DOHH2 (cell line): ENCODE data around the gene ALK.

Experiments used
- EZH2phosphoT487 ChIP-seq: fragments of 200-600 bp; sonication (generic); IDR thresholded peaks from 2 replicates; pipeline ENCODE4 v1.6.1; 2017; ENCODE audit warnings: borderline replicate concordance, mild to moderate bottlenecking, antibody characterized with exemption, low read length, moderate library complexity, mixed read lengths
- TF ChIP-seq, protein P1 (sequence below): fragments of 200-600 bp; sonication (generic); IDR thresholded peaks from one replicate; pipeline ENCODE4 v1.5.1; 2014; ENCODE audit warnings: antibody characterized with exemption, mild to moderate bottlenecking, low read depth, low read length; ENCODE audit not compliant: poor library complexity, severe bottlenecking

DNA sequence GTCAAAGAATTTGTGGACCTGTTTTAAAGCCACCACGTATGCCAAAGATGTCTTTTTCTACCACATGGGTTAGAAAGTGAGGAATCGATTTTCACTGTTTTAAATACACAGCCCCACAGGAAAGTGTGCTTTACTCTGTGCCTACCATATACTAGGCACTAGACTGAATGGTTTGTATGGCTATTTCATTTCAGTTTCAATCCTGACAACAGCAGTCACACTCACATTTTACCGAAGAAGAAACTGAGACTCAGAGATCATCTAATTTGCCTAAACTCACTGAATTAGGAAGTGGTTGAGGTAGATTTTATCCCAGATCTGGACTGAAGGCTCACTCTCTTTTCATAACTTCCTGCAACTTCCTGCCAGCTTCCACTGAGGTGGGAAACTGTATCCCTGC lies 176.4 kb downstream of the ALK start:
- TF ChIP-seq, protein P1, sequence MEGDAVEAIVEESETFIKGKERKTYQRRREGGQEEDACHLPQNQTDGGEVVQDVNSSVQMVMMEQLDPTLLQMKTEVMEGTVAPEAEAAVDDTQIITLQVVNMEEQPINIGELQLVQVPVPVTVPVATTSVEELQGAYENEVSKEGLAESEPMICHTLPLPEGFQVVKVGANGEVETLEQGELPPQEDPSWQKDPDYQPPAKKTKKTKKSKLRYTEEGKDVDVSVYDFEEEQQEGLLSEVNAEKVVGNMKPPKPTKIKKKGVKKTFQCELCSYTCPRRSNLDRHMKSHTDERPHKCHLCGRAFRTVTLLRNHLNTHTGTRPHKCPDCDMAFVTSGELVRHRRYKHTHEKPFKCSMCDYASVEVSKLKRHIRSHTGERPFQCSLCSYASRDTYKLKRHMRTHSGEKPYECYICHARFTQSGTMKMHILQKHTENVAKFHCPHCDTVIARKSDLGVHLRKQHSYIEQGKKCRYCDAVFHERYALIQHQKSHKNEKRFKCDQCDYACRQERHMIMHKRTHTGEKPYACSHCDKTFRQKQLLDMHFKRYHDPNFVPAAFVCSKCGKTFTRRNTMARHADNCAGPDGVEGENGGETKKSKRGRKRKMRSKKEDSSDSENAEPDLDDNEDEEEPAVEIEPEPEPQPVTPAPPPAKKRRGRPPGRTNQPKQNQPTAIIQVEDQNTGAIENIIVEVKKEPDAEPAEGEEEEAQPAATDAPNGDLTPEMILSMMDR, result no peak
- TF ChIP-seq EZH2phosphoT487, result no peak
